ENCODE results near the gene LYSMD2. TPM values are rescaled to one million over a fixed set of nuclear protein-coding genes. Genes with fewer than 3 reads are reported as not detected.

The LYSMD2 gene
- polyA plus RNA-seq, 1 donor from 2014 or later: 8.3 TPM

DNA sequence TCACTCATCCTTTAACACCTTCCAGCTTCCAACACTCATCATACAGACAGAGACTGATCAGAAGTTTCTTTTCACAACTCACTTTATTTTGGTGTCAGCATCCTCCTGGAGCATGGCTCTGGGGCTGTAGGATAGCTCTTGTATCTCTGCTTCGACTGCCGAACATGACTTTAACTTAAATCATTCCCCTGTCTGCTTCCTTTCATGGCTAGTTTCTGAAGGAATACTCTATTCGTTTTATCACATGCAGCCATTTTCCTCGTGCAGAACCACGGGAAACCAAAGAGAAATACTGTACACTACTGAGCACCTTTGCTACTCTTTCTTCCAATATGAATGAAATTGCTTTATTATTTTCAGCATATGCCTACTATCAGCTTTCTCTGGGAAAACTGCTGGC lies 11.9 kb upstream of the LYSMD2 start:
- Histone ChIP-seq H3K27me3 (ENCODE audit: insufficient read depth, low read depth, low read length) (peaks cover 31% of the 10 kb centered on the region), H3K79me2 (replicated peaks; ENCODE audit: insufficient read depth, low read length) (peaks cover 22% of the 10 kb centered on the region), H3K4me2 (ENCODE audit: low read length) (no peak overlapping the region), H3K4me3 (ENCODE audit: low read length) (no peak overlapping the region), H4K20me1 (ENCODE audit: insufficient read depth) (no peaks in the 10 kb centered on the region), H3K9me2 (ENCODE audit: insufficient read depth, low read length) (no peaks in the 10 kb centered on the region), H2AFZ (ENCODE audit: low read depth, low read length) (no peak overlapping the region), H3K9me3 (ENCODE audit: low read length) (no peaks in the 10 kb centered on the region), H3F3A (ENCODE audit: insufficient read depth, low read length, poor library complexity, severe bottlenecking) (no peaks in the 10 kb centered on the region), H3K36me3 (ENCODE audit: insufficient read depth, low read length) (no peaks in the 10 kb centered on the region), H3K9ac (ENCODE audit: low read length) (no peak overlapping the region), H3K27ac (ENCODE audit: low read length) (no peak overlapping the region)
- no peak for TF ChIP-seq POLR2AphosphoS5 (IDR thresholded peaks at IDR 0.05)
- TF ChIP-seq EZH2 (IDR thresholded peaks at IDR 0.05; ENCODE audit: borderline replicate concordance, insufficient read depth, low read length, poor library complexity, severe bottlenecking): no peak
- TF ChIP-seq TAF1 (IDR thresholded peaks at IDR 0.05; ENCODE audit: low read depth): no peak

DNA sequence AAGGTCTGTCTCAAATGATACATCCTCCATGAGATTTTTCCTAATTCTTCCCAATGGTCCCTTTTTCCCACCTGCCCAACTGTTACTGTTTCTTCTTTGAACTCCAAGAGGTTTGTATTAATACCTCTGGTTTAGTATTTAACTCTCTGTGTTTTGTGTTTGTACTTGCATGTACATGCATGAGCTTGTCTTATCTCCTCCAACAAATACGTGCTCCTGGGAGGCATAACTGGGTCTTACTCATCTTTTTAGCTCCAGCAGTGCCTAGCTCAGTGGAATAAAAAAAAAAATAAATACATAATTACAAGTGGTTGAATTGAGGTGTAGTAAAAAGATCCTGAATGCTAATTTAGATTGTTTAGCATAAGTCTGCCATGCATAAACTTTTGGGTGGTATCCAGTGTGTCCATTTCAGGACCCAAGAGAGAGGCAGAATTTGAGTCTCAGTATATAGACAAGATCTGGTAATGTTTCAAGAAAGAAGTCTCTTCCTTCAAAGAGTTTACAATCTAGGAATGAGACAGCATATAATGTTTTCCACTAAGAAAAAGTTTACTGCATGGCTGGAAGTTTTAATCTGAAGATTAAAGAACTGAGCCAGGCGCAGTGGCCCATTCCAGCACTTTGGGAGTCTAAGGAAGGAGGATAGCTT lies 1.7 kb upstream of the LYSMD2 start:
- Histone ChIP-seq H3K36me3 (ENCODE audit: insufficient read depth, low read length) (no peaks in the 10 kb centered on the region), H3K27me3 (ENCODE audit: insufficient read depth, low read depth, low read length) (peaks cover 13% of the 10 kb centered on the region), H3K9me2 (ENCODE audit: insufficient read depth, low read length) (no peaks in the 10 kb centered on the region), H3K9ac (ENCODE audit: low read length) (no peak overlapping the region), H3K79me2 (replicated peaks; ENCODE audit: insufficient read depth, low read length) (no peaks in the 10 kb centered on the region), H3K4me3 (ENCODE audit: low read length) (no peak overlapping the region), H3K27ac (ENCODE audit: low read length) (no peak overlapping the region), H3K4me2 (ENCODE audit: low read length) (no peak overlapping the region), H2AFZ (ENCODE audit: low read depth, low read length) (no peak overlapping the region), H4K20me1 (ENCODE audit: insufficient read depth) (no peaks in the 10 kb centered on the region), H3F3A (ENCODE audit: insufficient read depth, low read length, poor library complexity, severe bottlenecking) (no peaks in the 10 kb centered on the region), H3K9me3 (ENCODE audit: low read length) (no peaks in the 10 kb centered on the region)
- TF ChIP-seq, protein P1, sequence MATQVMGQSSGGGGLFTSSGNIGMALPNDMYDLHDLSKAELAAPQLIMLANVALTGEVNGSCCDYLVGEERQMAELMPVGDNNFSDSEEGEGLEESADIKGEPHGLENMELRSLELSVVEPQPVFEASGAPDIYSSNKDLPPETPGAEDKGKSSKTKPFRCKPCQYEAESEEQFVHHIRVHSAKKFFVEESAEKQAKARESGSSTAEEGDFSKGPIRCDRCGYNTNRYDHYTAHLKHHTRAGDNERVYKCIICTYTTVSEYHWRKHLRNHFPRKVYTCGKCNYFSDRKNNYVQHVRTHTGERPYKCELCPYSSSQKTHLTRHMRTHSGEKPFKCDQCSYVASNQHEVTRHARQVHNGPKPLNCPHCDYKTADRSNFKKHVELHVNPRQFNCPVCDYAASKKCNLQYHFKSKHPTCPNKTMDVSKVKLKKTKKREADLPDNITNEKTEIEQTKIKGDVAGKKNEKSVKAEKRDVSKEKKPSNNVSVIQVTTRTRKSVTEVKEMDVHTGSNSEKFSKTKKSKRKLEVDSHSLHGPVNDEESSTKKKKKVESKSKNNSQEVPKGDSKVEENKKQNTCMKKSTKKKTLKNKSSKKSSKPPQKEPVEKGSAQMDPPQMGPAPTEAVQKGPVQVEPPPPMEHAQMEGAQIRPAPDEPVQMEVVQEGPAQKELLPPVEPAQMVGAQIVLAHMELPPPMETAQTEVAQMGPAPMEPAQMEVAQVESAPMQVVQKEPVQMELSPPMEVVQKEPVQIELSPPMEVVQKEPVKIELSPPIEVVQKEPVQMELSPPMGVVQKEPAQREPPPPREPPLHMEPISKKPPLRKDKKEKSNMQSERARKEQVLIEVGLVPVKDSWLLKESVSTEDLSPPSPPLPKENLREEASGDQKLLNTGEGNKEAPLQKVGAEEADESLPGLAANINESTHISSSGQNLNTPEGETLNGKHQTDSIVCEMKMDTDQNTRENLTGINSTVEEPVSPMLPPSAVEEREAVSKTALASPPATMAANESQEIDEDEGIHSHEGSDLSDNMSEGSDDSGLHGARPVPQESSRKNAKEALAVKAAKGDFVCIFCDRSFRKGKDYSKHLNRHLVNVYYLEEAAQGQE (IDR thresholded peaks at IDR 0.05; ENCODE audit: borderline replicate concordance): no peak
- TF ChIP-seq EZH2 (IDR thresholded peaks at IDR 0.05; ENCODE audit: borderline replicate concordance, insufficient read depth, low read length, poor library complexity, severe bottlenecking) (no peak), MXI1 (conservative IDR thresholded peaks at IDR 0.05; ENCODE audit: poor library complexity, severe bottlenecking) (no peak), SMC3 (conservative IDR thresholded peaks at IDR 0.05; ENCODE audit: poor library complexity) (no peak)

DNA sequence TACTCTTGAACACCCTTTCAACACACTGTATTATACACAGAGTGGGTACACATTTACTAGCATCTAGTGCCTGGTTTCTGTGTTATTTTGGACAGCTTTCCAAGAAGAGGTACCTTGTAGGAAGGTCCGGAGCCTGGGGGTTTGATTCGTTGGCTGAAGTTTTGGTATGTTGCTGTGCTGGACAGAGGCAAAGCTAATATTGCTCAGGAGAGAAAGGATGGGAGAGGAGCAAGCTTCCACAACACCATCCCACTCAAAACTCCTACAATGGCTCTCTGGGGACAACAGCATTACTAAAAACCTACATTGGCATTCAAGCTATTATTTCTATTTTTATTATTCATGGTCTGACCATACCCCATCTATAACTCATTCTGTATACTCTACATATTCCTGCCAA lies 1.1 kb upstream of the LYSMD2 start:
- Histone ChIP-seq H3K9ac (ENCODE audit: low read length) (no peak overlapping the region), H3K4me3 (ENCODE audit: low read length) (peak overlapping the region; percentile 71)

More for the DNA sequence above, 1.1 kb upstream of the LYSMD2 start:
- Histone ChIP-seq H3F3A (ENCODE audit: insufficient read depth, low read length, poor library complexity, severe bottlenecking) (no peaks in the 10 kb centered on the region), H3K4me2 (ENCODE audit: low read length) (no peak overlapping the region), H3K27ac (ENCODE audit: low read length) (no peak overlapping the region), H4K20me1 (ENCODE audit: insufficient read depth) (no peaks in the 10 kb centered on the region), H2AFZ (ENCODE audit: low read depth, low read length) (no peak overlapping the region), H3K36me3 (ENCODE audit: insufficient read depth, low read length) (no peaks in the 10 kb centered on the region), H3K79me2 (replicated peaks; ENCODE audit: insufficient read depth, low read length) (no peaks in the 10 kb centered on the region), H3K27me3 (ENCODE audit: insufficient read depth, low read depth, low read length) (peaks cover 13% of the 10 kb centered on the region), H3K9me3 (ENCODE audit: low read length) (no peaks in the 10 kb centered on the region), H3K9me2 (ENCODE audit: insufficient read depth, low read length) (no peaks in the 10 kb centered on the region)
- no peak for TF ChIP-seq MXI1 (conservative IDR thresholded peaks at IDR 0.05; ENCODE audit: poor library complexity, severe bottlenecking)
- TF ChIP-seq, protein P2, sequence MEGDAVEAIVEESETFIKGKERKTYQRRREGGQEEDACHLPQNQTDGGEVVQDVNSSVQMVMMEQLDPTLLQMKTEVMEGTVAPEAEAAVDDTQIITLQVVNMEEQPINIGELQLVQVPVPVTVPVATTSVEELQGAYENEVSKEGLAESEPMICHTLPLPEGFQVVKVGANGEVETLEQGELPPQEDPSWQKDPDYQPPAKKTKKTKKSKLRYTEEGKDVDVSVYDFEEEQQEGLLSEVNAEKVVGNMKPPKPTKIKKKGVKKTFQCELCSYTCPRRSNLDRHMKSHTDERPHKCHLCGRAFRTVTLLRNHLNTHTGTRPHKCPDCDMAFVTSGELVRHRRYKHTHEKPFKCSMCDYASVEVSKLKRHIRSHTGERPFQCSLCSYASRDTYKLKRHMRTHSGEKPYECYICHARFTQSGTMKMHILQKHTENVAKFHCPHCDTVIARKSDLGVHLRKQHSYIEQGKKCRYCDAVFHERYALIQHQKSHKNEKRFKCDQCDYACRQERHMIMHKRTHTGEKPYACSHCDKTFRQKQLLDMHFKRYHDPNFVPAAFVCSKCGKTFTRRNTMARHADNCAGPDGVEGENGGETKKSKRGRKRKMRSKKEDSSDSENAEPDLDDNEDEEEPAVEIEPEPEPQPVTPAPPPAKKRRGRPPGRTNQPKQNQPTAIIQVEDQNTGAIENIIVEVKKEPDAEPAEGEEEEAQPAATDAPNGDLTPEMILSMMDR (IDR thresholded peaks at IDR 0.05; ENCODE audit: poor library complexity, severe bottlenecking): no peak
- no peak for TF ChIP-seq TAF1 (IDR thresholded peaks at IDR 0.05; ENCODE audit: low read depth)
- no peak for TF ChIP-seq SMC3 (conservative IDR thresholded peaks at IDR 0.05; ENCODE audit: poor library complexity)
- TF ChIP-seq POLR2AphosphoS5 (IDR thresholded peaks at IDR 0.05): no peak
- no peak for TF ChIP-seq RAD21 (conservative IDR thresholded peaks at IDR 0.05)
